Right lobe of liver (tissue), 6 donors: ENCODE results near the gene CSH2. TPM values are rescaled to one million over a fixed set of nuclear protein-coding genes. Genes with fewer than 3 reads are reported as not detected.
"Not testable (repeated sequence)": the region's sequence is repeated elsewhere in the genome, so short reads cannot be mapped to it uniquely, and the experiment has no call there.

ENCODE experiments used
- ATAC-seq, 4 donors: fragments of 200-7000 bp; cut with Tn5 transposase; one replicate each; pipeline ENCODE4 v1.9.1; 2020; ENCODE audit warnings: mild to moderate bottlenecking in 4 of 4, moderate library complexity in 4 of 4
- DNase-seq, 3 donors: peaks; one replicate each; pipeline ENCODE4 v3.0.0-alpha.2; 2020
- H3K27ac ChIP-seq, 3 donors: fragments of 200-600 bp; one replicate each; pipeline ENCODE4 v1.8.0; 2022
- H3K27me3 ChIP-seq, 2 donors: fragments of 200-600 bp; one replicate each; pipeline ENCODE4 v1.8.0; 2022
- H3K36me3 ChIP-seq, 4 donors: fragments of 200-600 bp; sonication (generic) in 1 of 4; one replicate each; pipeline versions ENCODE4 v1.5.1 to v1.8.0; 2017 to 2022; ENCODE audit warnings: control low read depth in 1 of 4
- H3K4me1 ChIP-seq, 4 donors: fragments of 200-600 bp; sonication (generic) in 1 of 4; one replicate each; pipeline versions ENCODE4 v1.5.1 to v1.8.0; 2017 to 2022; ENCODE audit warnings: control low read depth in 1 of 4
- H3K4me3 ChIP-seq, 3 donors: fragments of 200-600 bp; one replicate each; pipeline ENCODE4 v1.8.0; 2022
- H3K9me3 ChIP-seq, 4 donors: fragments of 200-600 bp; sonication (generic) in 1 of 4; one replicate each; pipeline versions ENCODE4 v1.5.1 to v1.8.0; 2017 to 2022; ENCODE audit warnings: control low read depth in 1 of 4
- CTCF ChIP-seq, 4 donors: fragments of 200-600 bp in 3 of 4; fragments of 450-650 bp in 1 of 4; IDR thresholded peaks; one replicate each; pipeline versions ENCODE4 v1.5.1 to v1.8.0; 2016 to 2022; ENCODE audit warnings: antibody characterized with exemption in 4 of 4, mild to moderate bottlenecking in 2 of 4
- POLR2A ChIP-seq: fragments of 450-650 bp; IDR thresholded peaks from one replicate; pipeline ENCODE4 v1.6.1; 2017; ENCODE audit warnings: antibody characterized with exemption, mild to moderate bottlenecking
- WGBS: methylation state at CpG from one replicate; pipeline ENCODE4 v1.1.6; 2018; ENCODE audit warnings: low coverage, low lambda C conversion rate; ENCODE audit not compliant: insufficient coverage; ENCODE audit errors: missing lambda C conversion rate; 5-methylcytosine and 5-hydroxymethylcytosine counted together
- intact Hi-C, 2 donors: fragments of 100-400 bp; cut with DNase I; formaldehyde crosslinking; loops; one replicate each; pipeline versions ENCODE4 v1.11.2 to v1.14.1; 2022
- total RNA-seq, 6 experiments: library from RNA; depleted of rRNA in 2 of 6; stranded (reverse); fragments of >200 nt in 2 of 6; fragmentation: NEBNext Ultra II Directional in 3 of 6; extraction: Animal tissue kit (Norgen Biotek cat#: 25700) in 3 of 6; gene quantifications; one replicate each; pipeline versions ENCODE4 v1.1.0 to v1.2.4, GENCODE V29; 2016 to 2023
- donor health status: DM: no; HTN: yes; CAD: no.
- donor health status: DM: no; HTN: no; CAD: no.
- donor health status: DM: no; HTN: no; CAD: no.
- donor health status: DM: no; HTN: yes; CAD: no.
- donor health status: DM: no; HTN: yes; CAD: no.

The CSH2 gene
- total RNA-seq, 6 experiments from 2014 or later: not detected

- intact Hi-C loops, H3K27ac ChIP-seq, H3K4me3 ChIP-seq, H3K9me3 ChIP-seq, H3K4me1 ChIP-seq, H3K27me3 ChIP-seq, H3K36me3 ChIP-seq: not testable (repeated sequence)
- TF ChIP-seq CTCF (IDR thresholded peaks at IDR 0.05): peak; percentile 27 to 46 (median 34)
- WGBS: 16% methylated on average over 11 of the region's 13 CpGs
- DNase-seq (peak in 2 of 3 donors; percentile 23 to 30), ATAC-seq (peak; percentile 68 to 81 (median 75))
Measured at GRCh38 chr17:63889026-63889848, 15.8 kb upstream of the CSH2 start.

GRCh38 chr17:63885119-63885518 lies 11.6 kb upstream of the CSH2 start:
- ATAC-seq, intact Hi-C loops, H3K27ac ChIP-seq, H3K27me3 ChIP-seq, H3K9me3 ChIP-seq, H3K36me3 ChIP-seq, H3K4me3 ChIP-seq, H3K4me1 ChIP-seq: not testable (repeated sequence)
- whole genome bisulfite sequencing: 81% methylated on average over 7 of the region's 11 CpGs
- DNase-seq: peak in 1 of 3 donors; percentile 10

- 69% methylated on average over 7 of the region's 9 CpGs for WGBS
- intact Hi-C loops, ATAC-seq: not testable (repeated sequence)
Measured at GRCh38 chr17:63882626-63883126, 9.2 kb upstream of the CSH2 start.

GRCh38 chr17:63881935-63882601 lies 8.6 kb upstream of the CSH2 start, which contains the start of gene GH2:
Gene GH2 (minus strand): TSS chr17:63881944. CDS start chr17:63881801, 143 bp downstream.
- Histone ChIP-seq H3K4me1 (no peaks in the 10 kb centered on the region), H3K27ac (no peak within 1 kb of the TSS), H3K36me3 (no peaks in the 10 kb centered on the region), H3K4me3 (no peak within 1 kb of the TSS), H3K9me3 (no peaks in the 10 kb centered on the region), H3K27me3 (no peaks in the 10 kb centered on the region)
- TF ChIP-seq CTCF (IDR thresholded peaks at IDR 0.05) (peak; percentile 41 to 53 (median 48)), POLR2A (no peak)
- peak in 1 of 3 donors; percentile 57 for DNase-seq
- intact Hi-C loops: no loop called here
- peak; percentile 79 to 87 (median 85) for ATAC-seq
- 27% methylated on average over 7 of the region's 15 CpGs for WGBS

More at GRCh38 chr17:63882626-63883126, 9.2 kb upstream of the CSH2 start:
- not testable (repeated sequence) for H3K36me3 ChIP-seq, H3K4me3 ChIP-seq, H3K27ac ChIP-seq, H3K27me3 ChIP-seq, H3K4me1 ChIP-seq, H3K9me3 ChIP-seq
- peak in 1 of 3 donors; percentile 3 for DNase-seq

- 51% methylated on average over 9 of the region's 11 CpGs for WGBS
- peak in 2 of 3 donors; percentile 43 to 48 for DNase-seq
- peak in 3 of 4 donors; percentile 48 to 68 (median 52) for ATAC-seq
Measured at GRCh38 chr17:63881337-63881736, 7.9 kb upstream of the CSH2 start.

More at GRCh38 chr17:63881337-63881736, 7.9 kb upstream of the CSH2 start:
- intact Hi-C loops, H3K4me1 ChIP-seq, H3K36me3 ChIP-seq, H3K27ac ChIP-seq, H3K27me3 ChIP-seq, H3K9me3 ChIP-seq, H3K4me3 ChIP-seq: not testable (repeated sequence)
- peak in 2 of 4 donors; percentile 9 to 24 for TF ChIP-seq CTCF (IDR thresholded peaks at IDR 0.05)
